UCSD-AML1 (cell line): ENCODE results near the gene PPFIBP1.
"Not testable (repeated sequence)": the region's sequence is repeated elsewhere in the genome, so short reads cannot be mapped to it uniquely, and the experiment has no call there.

ENCODE experiments used
- DNase-seq: peaks from one replicate; lab custom pipeline; 2025; ENCODE audit not compliant: unreplicated experiment; lab: John Stamatoyannopoulos, UW

PPFIBP1 gene

DNA sequence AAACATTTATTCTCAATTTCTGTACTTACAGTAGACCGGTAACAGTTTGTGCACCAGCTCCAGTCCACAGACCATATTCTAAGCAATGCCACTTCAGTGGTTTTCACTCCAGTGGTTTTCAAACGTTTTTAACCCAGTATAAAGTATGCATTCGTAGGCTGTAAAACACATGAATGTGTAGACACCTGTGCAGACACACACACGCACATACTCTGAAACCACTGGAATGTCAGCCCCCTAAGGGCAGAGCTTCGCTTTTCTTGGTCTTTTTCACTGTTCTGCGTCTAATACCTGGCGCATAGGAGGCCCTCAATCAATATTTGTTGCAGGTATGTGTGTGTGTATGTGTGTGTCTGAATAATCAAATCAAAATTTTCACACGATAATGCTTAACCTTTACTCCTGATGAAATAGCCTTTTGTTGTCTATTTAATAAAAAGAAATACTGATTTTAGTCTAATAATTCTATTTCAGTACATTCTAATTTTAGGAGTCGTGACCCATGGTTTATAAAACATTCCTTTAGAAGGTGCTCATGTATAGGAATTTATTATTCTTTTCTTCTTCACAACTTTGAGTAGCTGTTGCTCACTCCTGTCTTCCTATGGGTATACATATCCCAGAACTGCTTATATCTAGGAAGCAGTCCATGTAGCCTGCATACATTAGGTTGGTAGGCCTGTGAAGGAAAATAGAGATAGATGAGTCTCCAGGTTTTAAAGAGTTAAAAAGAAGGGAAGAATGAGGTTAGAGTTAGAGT lies 98.6 kb downstream of the PPFIBP1 start:
- no peak for DNase-seq

DNA sequence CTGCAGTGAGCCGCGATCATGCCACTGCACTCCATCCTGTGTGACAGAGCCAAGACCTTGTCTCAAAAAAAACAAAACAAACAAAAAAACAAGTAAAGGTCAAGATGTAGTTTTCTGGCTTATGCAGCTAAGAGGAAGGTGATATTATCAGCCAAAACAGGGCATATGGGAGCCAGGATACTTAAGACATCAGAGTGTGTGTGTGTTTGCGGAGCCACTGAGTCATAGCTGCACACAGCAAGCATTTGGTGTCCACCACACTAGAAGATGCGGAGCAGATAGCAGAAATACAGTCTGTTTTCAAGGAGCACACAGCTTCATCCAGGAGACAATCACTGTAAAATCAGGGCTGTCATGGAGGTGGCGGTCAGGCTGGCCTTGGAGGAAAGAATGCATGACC lies 99.6 kb downstream of the PPFIBP1 start:
- no peak for DNase-seq

DNA sequence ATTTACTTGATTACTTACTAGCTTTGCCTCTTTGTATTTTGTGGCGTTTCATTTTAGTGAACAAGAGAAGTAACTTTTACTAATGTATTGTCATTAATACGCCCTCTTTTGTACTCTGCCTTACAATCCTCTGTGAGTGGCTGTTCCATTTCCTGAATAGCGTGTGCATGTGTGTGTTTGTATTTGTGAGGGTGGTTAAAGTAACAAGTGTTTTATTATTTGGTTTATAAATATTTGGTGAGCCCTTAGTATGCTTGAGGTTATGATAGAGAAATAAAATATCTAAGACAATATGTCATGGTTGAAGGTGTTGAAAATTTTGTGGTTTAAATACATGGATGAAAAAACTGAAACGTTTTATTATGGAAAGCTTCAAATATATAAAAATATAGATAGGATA lies 100.6 kb downstream of the PPFIBP1 start:
- no peak for DNase-seq

DNA sequence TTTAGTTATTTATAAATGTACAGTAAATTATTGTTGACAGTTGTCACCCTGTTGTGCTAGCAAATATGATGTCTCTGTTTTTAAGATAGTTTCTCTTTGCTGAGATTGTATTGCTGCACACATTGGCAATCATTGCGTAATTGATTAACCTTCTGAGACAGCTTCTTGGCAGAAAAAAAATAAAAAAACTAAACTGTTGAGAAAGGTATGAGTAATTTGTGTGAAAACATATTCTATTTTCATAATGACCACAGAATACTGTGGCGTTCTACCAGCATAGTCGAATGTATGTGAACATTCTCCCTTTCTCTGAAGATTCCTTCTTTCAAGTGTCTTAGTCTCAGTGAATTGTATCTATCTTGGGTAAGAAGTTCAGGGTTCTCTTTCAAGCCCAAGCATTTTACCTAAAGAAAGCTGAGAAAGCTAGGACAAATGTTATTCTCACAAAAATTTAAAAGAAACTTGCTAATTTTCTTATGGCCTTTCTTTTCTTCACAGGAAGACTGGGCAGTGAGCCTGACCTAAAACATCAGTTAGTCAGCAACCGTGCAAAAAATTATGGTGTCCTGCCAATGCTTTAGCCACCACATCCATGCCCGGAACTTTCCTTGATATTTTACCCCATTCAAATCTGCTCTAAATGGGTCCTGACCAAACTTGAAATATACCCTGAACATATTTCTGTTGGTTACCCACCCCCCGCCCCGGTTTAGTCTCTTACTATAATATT lies 103.3 kb downstream of the PPFIBP1 start:
- no peak for DNase-seq

DNA sequence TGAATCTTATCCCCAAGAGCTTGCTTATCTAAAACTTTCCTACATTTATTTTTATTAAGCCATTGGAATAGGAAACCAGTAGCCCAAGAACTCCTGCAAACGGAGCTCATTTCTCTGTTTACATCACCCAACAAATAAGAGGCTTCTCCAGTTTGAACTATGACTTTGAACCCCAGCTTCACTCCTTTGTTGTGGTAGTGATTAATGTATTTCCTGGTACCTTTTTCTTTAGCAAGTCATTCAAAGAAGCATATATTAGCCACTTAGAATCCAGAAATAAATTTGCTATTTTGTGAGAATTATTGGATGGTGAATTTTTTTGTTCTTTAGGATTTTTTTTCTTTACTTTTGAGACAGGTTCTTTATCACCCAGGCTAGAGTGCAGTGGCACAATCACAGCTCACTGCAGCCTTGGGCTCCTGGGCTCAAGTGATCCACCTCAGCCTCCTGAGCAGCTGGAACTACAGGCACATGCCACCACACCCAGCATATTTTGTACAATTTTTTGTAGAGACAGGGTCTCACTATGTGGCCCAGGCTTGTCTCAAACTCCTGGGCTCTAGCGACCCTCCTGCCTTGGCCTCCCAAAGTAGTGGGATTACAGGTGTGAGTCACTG lies 104.0 kb downstream of the PPFIBP1 start:
- DNase-seq, result not testable (repeated sequence)

DNA sequence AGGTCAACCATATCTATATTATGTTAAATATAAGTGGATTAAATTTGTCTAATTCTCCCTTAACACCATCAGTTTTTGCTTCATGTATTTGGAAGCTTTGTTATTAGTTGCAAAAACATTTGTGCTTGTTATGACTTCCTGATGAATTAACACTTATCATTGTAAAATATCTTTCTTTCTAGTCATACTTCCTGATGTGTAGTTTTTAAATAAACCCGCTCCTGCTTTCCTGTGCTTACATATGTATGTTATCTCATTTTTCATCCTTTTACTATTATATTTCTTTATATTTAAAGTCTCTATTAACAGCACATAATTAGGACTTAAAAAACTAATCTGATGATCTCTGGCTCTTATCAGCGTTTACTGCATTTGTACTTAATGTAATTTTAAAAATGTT lies 106.2 kb downstream of the PPFIBP1 start:
- DNase-seq, result not testable (repeated sequence)

DNA sequence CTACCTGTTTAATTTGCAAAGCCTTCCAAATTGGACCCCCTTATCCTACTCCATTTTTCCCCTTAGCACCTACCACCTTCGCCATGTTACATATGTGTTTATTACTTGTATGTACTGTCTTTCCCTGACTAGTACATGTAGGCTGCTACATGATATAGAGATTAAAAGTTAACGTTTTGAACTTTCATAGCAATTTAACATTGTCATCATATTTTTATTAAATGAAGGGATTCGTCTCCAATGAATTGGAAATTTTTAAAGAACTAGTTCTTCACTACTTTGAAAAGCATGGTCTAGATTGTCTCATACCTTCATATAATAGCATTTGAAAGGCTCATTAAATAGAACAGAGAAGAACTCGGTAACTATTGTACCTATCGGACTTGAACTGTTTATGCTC lies 107.4 kb downstream of the PPFIBP1 start:
- DNase-seq, result no peak

DNA sequence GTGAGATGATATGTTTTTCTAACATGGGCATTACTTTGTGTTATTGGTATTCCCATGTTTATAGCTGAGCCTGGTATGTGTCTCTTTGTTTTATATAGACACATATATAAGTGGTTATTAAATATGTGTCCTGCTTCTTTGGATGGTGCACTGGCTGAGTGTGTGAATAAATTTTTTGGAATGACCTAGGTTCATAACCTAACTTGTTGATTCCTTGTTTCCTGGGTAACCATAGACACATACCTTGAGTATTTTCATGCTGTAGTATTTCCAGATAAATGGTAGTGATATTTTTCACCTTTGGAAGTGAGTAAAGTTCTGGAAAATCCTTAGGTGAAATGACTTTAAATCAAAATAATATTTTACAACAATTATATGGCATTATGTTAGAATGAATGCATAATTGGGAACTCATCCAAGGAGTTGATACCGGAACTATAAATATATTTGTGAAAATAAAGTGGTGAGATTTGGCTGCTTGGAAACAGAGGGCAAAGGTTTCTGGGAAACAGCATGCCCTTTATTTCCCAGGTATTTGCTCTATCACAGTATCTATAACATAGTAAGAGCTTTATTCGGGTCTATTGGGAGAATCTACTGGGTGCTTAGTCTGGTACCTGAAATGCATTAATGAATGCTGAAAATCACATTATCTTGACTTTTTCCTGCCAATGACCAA lies 107.9 kb downstream of the PPFIBP1 start:
- DNase-seq, result no peak

DNA sequence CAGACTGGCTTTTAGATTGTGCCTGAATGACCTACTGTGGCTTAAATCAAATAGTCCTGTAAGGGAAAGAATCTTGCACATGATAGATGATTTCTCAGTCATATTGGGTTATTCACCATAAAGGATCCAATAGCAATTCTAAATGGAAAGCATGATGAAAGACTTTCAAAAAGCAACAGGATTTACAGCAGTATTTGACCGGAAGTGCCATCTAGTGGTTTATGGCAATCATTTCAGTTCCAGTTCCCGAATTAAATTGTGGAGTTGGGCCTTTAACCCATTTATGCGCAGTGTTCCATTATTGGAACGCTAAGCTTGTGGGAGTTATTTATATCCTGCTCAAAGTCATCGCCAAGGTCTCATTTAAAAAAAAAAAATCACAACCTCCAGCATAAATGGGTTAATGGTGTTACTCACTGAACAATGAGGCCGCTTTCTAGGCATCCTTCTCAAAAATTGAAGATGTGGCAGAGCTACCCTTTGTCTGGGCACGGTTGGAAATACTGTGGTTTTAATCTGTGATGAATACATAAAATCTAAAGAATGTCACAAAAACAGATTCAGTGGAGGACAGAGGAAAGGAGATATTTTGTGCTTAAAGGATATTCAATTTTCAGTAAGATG lies 111.5 kb downstream of the PPFIBP1 start:
- DNase-seq, result no peak

DNA sequence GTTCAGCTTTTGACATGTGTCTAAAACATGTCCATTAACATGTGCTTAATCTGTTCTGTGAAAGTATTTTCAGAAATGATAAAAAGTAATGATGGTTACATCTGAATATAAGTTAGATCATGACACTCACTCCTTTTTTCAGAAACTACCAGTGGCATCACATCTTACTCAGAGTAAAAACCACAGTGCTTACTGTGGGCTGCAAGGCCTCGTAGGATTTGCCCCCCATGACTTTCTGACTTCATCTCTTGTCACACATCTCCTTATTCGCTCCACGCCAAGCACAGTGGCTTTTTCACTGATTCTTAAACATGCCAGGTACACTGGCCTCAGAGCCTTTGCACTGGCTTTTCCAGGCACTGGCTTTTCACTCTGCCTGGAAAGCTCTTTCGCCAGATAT lies 112.6 kb downstream of the PPFIBP1 start:
- DNase-seq, result not testable (repeated sequence)

DNA sequence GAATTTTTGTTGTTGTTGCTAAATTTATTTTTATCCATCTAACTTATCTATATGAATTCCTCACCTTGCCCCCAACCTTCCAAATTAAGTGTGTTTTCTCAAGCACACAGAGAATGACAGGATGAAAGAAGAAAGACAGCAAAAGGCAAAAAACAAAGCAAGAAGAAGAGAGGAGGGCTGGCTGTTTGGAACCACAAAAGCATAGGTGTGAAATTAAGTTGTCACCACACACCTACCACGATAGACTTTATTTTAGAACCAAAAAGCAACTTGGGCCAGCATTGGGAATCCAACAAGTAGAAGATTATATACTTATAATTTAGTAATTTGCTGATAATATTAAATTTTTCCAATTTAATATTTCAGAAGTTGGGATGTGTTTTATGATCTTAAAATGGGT lies 113.5 kb downstream of the PPFIBP1 start:
- DNase-seq, result no peak

DNA sequence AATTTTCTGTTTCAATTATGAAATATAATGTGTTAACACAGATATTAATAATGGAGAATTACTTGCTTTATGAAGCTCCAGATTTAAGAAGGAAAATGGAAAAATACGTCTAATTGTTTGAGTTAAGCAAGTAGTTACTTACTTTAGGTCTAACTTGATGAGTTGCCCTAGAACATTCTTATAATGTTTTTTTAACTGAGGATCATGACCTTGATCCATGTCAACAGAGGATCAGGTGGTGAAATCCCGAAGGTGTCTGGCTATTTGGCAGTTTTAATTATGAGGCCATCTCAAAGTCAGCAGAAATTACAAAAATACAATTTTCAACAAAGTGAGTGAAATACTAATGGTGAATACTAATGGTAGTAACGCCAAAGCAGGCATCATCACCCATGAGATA lies 115.3 kb downstream of the PPFIBP1 start:
- no peak for DNase-seq

DNA sequence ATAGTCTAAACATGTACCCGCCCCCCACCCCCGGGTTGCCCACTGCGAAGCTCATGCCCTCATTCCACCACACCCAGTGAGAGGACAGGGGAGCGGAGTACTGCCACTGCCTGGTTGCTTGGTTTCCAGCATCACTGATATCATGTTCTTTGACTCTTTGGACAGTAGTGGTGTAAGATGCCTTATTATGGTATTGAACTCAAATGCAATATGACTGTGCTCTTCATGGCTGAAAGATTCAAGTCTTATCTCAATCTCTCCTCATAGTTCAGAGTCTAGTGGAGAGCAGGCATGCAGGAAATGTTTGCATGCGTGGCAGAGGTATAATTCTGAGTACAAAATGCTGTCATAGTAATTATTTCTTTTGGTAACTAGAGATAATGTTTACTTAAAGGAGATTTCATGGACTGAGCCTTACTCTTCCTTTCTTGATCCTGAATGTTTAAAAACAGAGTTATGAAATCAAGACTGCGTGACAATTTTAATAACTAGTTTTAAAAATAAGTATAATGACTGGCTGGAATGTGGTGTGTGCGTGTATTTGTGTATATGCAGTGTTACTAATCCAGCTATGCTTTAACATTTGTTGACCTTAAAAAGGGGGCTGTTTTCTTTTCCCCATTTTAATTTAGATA lies 116.7 kb downstream of the PPFIBP1 start:
- not testable (repeated sequence) for DNase-seq

DNA sequence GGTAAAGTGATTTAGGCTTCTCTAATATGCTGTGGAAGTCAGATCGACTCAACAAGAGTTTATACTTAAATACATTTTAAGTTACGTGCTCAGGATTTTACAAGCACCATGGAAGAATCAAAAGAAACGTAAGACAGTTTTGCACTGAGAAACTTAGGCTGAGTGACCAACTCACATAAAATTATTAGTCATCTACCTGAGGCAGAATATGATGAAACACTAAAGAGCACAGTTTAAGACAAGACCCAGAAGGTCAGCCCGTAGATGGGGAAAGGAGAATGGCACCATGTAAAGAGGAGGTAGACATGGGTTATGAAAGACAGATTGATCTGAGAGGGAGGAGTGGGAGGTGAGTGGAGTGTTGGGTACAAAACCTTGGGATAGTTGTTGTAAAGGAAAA lies 118.4 kb downstream of the PPFIBP1 start:
- DNase-seq, result not testable (repeated sequence)

DNA sequence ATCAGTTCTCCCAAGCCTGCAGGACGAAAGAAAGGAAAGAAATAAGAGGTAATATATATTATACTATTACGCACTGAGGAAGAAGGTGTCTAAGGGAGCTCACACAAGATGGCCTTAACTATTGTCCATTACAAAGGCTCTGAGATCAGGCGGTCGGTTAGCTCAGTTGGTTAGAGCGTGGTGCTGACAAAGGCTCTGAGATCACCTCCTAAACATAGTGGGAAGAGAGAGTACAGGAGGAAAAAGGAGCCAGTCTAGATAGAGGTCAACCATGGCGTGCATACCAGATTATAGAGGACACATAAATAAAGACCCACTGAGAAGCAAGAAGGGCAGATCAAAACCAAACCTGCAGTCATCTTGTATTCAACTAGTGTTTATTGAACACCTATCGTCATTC lies 118.9 kb downstream of the PPFIBP1 start:
- not testable (repeated sequence) for DNase-seq

DNA sequence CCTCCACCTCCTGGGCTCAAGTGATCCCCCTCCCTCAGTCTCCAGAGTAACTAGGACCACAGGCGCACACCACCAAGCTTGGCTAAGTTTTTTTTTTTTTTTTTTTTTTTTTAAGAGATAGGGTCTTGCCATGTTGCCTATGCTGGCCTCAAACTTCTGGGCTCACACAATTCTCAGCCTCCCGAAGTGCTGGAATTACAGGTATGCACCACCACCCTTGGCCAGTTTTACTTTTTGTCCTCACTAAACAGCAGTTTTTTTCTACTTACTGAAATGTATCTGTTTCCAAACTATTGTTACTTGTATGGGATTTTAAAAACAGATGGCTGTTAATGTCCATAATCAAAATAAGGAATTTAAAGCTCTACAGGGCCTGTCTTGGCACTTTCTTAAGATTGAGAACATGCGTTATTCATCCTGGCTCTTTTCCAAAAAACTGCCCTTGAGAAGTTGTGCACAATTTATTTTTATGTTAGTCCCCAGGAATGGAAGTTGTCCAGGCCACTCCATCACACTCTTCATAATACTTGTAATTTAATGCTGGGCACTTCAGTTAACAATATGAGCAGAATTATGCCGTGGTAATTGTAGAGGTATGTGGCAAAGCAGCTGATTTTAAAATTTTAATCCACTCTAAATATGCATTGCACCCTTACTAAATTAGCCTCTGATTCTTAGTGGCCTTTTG lies 120.3 kb downstream of the PPFIBP1 start:
- DNase-seq, result no peak

DNA sequence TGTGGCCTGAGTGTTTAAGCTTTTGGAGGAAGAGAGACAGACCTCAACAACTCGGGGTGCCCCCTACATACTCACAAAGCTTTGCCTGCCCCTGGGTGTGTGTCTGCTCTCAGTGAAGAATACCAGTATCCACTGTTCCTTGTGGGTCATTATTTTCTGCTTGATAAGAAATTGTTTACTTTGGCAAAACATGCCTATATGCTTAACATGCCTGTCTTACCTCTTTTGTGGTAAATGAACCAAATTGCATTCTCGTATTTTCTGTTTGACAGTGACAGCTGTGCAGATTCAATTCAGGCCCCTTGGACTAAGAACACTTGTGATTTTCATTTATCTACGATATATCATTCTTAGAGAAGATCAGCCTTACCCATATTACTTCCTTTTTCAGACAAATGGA lies 121.7 kb downstream of the PPFIBP1 start:
- DNase-seq, result no peak

DNA sequence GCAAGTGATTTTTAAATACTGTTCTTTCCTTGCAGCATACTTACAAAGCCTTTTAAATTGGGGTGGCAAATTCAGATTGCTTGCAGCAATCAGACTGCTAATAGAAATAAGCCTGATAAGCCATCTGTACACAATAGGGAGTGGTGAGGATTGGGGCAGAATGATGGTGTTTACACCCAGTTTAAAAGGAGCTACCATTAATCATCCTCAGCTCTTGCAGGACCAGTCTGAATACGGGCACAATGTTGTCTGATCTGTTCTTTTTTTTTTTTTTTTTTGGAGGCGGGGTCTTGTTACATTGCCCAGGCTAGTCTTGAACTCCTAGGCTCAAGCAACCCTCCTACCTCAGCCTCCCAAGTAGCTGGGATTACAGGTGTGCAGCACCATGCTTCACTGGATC lies 122.1 kb downstream of the PPFIBP1 start:
- DNase-seq, result no peak

DNA sequence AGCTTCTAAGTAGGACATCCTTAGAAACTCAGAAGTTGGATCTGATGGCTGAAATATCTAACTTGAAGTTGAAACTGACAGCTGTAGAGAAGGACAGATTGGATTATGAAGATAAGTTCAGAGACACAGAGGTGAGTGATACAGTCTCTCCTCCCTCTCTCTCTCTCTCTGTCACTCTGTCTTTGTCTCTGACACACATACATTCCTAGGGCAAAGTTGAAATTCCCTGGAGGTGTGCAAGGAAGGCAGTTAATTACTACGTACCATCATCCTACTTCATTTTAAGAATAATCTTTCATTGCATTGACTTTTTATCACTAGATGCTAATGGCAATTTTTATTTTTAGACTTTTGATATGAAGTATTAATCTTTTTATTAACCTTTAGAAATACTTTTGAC lies 126.0 kb downstream of the PPFIBP1 start:
- no peak for DNase-seq

DNA sequence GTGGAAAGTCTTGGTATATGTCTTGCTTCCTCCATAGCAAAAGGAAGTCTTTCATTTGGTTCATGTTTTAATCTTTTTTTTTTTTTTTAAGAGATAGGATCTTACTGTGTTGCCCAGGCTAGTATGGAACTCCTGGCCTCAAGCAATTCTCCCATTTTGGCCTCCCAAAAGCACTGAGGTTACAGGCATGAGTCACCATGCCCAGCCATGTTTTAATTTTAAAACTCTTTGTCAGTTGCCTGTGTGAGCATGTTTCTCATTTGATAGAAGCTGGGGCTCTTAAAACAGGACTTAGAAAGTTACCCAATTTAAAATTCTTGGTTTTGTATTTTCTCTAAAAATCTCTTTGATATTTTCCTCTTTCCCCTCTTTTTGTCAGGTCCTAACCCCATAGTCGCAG lies 127.2 kb downstream of the PPFIBP1 start:
- no peak for DNase-seq
